ENCODE measurements around the gene ULBP3.
"Not testable (repeated sequence)": the region's sequence is repeated elsewhere in the genome, so short reads cannot be mapped to it uniquely, and the experiment has no call there.

The ULBP3 gene

GRCh38 chr6:150075034-150075421 lies 6.1 kb upstream of the ULBP3 start:
- no peak for DNase-seq

- DNase-seq = not testable (repeated sequence)
Observed at GRCh38 chr6:150074396-150075033, 5.6 kb upstream of the ULBP3 start.

GRCh38 chr6:150072201-150072600 lies 3.3 kb upstream of the ULBP3 start:
- DNase-seq = no peak

- DNase-seq = no peak
Observed at GRCh38 chr6:150070236-150070818, 1.4 kb upstream of the ULBP3 start.

- DNase-seq = no peak
Observed at GRCh38 chr6:150069706-150070105, 785 bp upstream of the ULBP3 start.

- no peak for DNase-seq
Observed at GRCh38 chr6:150068151-150068550, 770 bp downstream of the ULBP3 start.

GRCh38 chr6:150065083-150065482 lies 3.8 kb downstream of the ULBP3 start:
- DNase-seq = no peak

- DNase-seq = no peak
Observed at GRCh38 chr6:150063640-150064039, 5.3 kb downstream of the ULBP3 start.

- not testable (repeated sequence) for DNase-seq
Observed at GRCh38 chr6:150059973-150060372, 8.9 kb downstream of the ULBP3 start.

- DNase-seq = no peak
Observed at GRCh38 chr6:150058986-150059385, 9.9 kb downstream of the ULBP3 start.

- DNase-seq = no peak
Observed at GRCh38 chr6:150058231-150058792, 10.6 kb downstream of the ULBP3 start.

GRCh38 chr6:150057501-150057951 lies 11.4 kb downstream of the ULBP3 start:
- no peak for DNase-seq

GRCh38 chr6:150056916-150057315 lies 12.0 kb downstream of the ULBP3 start:
- DNase-seq = no peak

- DNase-seq = no peak
Observed at GRCh38 chr6:150056156-150056555, 12.8 kb downstream of the ULBP3 start.

GRCh38 chr6:150055131-150055530 lies 13.8 kb downstream of the ULBP3 start:
- no peak for DNase-seq

- no peak for DNase-seq
Observed at GRCh38 chr6:150053450-150053849, 15.5 kb downstream of the ULBP3 start.

- DNase-seq = no peak
Observed at GRCh38 chr6:150050846-150051245, 18.1 kb downstream of the ULBP3 start.

GRCh38 chr6:150048099-150048498 lies 20.8 kb downstream of the ULBP3 start:
- no peak for DNase-seq

- no peak for DNase-seq
Observed at GRCh38 chr6:150046943-150047342, 22.0 kb downstream of the ULBP3 start.

GRCh38 chr6:150044621-150045145 lies 24.2 kb downstream of the ULBP3 start:
- no peak for DNase-seq

- DNase-seq = no peak
Observed at GRCh38 chr6:150043501-150044412, 25.2 kb downstream of the ULBP3 start.

- DNase-seq = no peak
Observed at GRCh38 chr6:150043096-150043495, 25.8 kb downstream of the ULBP3 start.

Data from activated CD8-positive, alpha-beta memory T cell treated with anti-CD3 and anti-CD28 coated beads for 24 hours (primary cell).